ENCODE results near the gene PABPC1L.

PABPC1L gene

DNA sequence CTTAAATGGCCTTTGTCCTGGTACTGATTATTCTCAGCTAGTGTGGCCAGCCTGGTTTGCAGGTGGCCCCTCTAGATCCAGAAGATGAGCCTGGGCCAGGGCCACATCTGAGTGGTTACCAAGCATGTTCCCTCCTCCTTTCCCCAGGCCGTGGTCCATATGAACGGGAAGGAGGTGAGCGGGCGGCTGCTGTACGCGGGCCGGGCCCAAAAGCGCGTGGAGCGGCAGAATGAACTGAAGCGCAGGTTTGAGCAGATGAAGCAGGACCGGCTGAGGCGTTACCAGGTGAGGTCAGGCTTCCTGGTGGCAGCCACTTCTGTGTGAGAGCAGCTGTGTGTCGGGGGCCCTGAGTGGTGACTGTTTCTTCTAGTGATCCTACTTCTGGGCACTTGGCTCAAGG lies 11.6 kb downstream of the PABPC1L start:
- no peak overlapping the region for H3K4me2 ChIP-seq (ENCODE audit: low read length)
- peaks cover 4% of the 10 kb centered on the region; the same call in 1 of the 2 replicates for H3K36me3 ChIP-seq (ENCODE audit: control insufficient read depth, low read length)
- no peaks in the 10 kb centered on the region for H3K4me1 ChIP-seq (ENCODE audit: control insufficient read depth, low read length)
- no peak overlapping the region for H3K4me3 ChIP-seq (ENCODE audit: low read length)
- no peaks in the 10 kb centered on the region for H3K9me3 ChIP-seq (ENCODE audit: control insufficient read depth, insufficient read depth, low read length)
- no peaks in the 10 kb centered on the region for H3F3A ChIP-seq (ENCODE audit: control insufficient read depth, insufficient read depth)
- H3K27ac ChIP-seq (ENCODE audit: low read depth, low read length) = no peak overlapping the region
- H3K27me3 ChIP-seq (ENCODE audit: control insufficient read depth, low read length) = no peaks in the 10 kb centered on the region
- no peaks in the 10 kb centered on the region for H3K79me2 ChIP-seq (ENCODE audit: control insufficient read depth, low read length)
- TF ChIP-seq, protein P1, sequence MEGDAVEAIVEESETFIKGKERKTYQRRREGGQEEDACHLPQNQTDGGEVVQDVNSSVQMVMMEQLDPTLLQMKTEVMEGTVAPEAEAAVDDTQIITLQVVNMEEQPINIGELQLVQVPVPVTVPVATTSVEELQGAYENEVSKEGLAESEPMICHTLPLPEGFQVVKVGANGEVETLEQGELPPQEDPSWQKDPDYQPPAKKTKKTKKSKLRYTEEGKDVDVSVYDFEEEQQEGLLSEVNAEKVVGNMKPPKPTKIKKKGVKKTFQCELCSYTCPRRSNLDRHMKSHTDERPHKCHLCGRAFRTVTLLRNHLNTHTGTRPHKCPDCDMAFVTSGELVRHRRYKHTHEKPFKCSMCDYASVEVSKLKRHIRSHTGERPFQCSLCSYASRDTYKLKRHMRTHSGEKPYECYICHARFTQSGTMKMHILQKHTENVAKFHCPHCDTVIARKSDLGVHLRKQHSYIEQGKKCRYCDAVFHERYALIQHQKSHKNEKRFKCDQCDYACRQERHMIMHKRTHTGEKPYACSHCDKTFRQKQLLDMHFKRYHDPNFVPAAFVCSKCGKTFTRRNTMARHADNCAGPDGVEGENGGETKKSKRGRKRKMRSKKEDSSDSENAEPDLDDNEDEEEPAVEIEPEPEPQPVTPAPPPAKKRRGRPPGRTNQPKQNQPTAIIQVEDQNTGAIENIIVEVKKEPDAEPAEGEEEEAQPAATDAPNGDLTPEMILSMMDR (IDR thresholded peaks at IDR 0.05; ENCODE audit: low read depth, low read length, poor library complexity, severe bottlenecking) = no peak
- no peak for TF ChIP-seq EZH2phosphoT487 (IDR thresholded peaks at IDR 0.05; ENCODE audit: borderline replicate concordance, low read length)
- no peaks in the 10 kb centered on the region for H3K9me2 ChIP-seq (replicated peaks; ENCODE audit: control insufficient read depth, low read length)
- H4K20me1 ChIP-seq (ENCODE audit: control insufficient read depth, insufficient read depth, low read depth, low read length) = no peaks in the 10 kb centered on the region

DNA sequence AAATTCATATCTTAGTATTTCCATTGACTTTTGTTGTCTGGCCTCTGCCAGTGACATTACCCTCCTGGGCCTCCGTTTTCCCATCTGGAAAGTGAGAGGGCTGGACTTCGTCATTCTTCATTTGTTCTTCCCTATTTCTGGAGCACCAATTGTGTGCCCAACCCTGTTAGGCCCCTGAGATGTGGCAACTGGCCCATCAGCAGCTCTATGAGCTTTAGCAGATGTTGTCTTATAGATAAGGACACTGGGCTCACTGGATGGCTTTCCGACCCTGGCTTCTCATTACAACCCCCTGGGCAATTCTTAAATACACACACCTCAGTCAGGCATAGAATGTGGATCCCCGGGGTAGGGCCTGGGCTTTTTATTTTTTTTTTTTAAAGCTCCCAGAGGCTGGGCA lies 14.7 kb downstream of the PABPC1L start:
- TF ChIP-seq, protein P1 (IDR thresholded peaks at IDR 0.05; ENCODE audit: low read depth, low read length, poor library complexity, severe bottlenecking) = no peak
- no peak for TF ChIP-seq EZH2phosphoT487 (IDR thresholded peaks at IDR 0.05; ENCODE audit: borderline replicate concordance, low read length)
- Histone ChIP-seq H3K9me3 (ENCODE audit: control insufficient read depth, insufficient read depth, low read length) (no peaks in the 10 kb centered on the region), H3K9me2 (replicated peaks; ENCODE audit: control insufficient read depth, low read length) (no peaks in the 10 kb centered on the region), H3K27me3 (ENCODE audit: control insufficient read depth, low read length) (no peaks in the 10 kb centered on the region), H3F3A (ENCODE audit: control insufficient read depth, insufficient read depth) (no peaks in the 10 kb centered on the region), H3K4me3 (ENCODE audit: low read length) (no peak overlapping the region), H4K20me1 (ENCODE audit: control insufficient read depth, insufficient read depth, low read depth, low read length) (no peaks in the 10 kb centered on the region), H3K4me2 (ENCODE audit: low read length) (no peak overlapping the region), H3K79me2 (ENCODE audit: control insufficient read depth, low read length) (no peaks in the 10 kb centered on the region), H3K27ac (ENCODE audit: low read depth, low read length) (no peak overlapping the region), H3K4me1 (ENCODE audit: control insufficient read depth, low read length) (no peaks in the 10 kb centered on the region), H3K36me3 (ENCODE audit: control insufficient read depth, low read length) (peaks cover 4% of the 10 kb centered on the region; the same call in 1 of the 2 replicates)

DNA sequence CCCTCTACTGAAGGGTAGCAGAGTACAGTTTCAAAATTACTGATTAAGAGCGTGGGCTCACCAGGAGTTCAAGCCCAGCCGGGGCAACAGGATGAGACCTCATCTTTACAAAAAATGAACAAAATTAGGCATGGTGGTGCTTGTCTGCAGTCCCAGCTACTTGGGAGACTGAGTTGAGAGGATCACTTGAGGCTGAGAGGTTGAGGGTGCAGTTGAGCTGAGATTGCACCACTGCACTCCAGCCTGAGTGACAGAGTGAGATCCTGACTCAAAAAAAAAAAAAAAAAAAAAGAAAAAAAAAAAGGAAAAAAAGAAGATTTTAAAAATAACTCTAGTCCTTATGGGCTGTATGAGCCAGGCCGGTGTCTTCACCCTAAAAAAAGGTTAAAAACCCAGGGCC lies 18.7 kb downstream of the PABPC1L start:
- Histone ChIP-seq H3K9me3 (ENCODE audit: control insufficient read depth, insufficient read depth, low read length) (no peaks in the 10 kb centered on the region), H4K20me1 (ENCODE audit: control insufficient read depth, insufficient read depth, low read depth, low read length) (no peaks in the 10 kb centered on the region), H3F3A (ENCODE audit: control insufficient read depth, insufficient read depth) (no peaks in the 10 kb centered on the region), H3K27ac (ENCODE audit: low read depth, low read length) (no peak overlapping the region), H3K4me3 (ENCODE audit: low read length) (no peak overlapping the region), H3K27me3 (ENCODE audit: control insufficient read depth, low read length) (no peaks in the 10 kb centered on the region), H3K9me2 (replicated peaks; ENCODE audit: control insufficient read depth, low read length) (no peaks in the 10 kb centered on the region), H3K79me2 (ENCODE audit: control insufficient read depth, low read length) (no peaks in the 10 kb centered on the region), H3K4me2 (ENCODE audit: low read length) (no peak overlapping the region), H3K4me1 (ENCODE audit: control insufficient read depth, low read length) (no peaks in the 10 kb centered on the region), H3K36me3 (ENCODE audit: control insufficient read depth, low read length) (peaks cover 4% of the 10 kb centered on the region; the same call in 1 of the 2 replicates)
- TF ChIP-seq EZH2phosphoT487 (IDR thresholded peaks at IDR 0.05; ENCODE audit: borderline replicate concordance, low read length) = no peak
- TF ChIP-seq, protein P1 (IDR thresholded peaks at IDR 0.05; ENCODE audit: low read depth, low read length, poor library complexity, severe bottlenecking) = no peak

Data from DOHH2 (cell line).